Measurements from ENCODE around the gene AFTPH.

AFTPH gene

GRCh38 chr2:64481665-64482064 lies 42.5 kb upstream of the AFTPH start:
- H3K27ac ChIP-seq, result no peak overlapping the region
- TF ChIP-seq CTCF (conservative IDR thresholded peaks at IDR 0.05) (no peak), ZFX (IDR thresholded peaks at IDR 0.05) (no peak)

GRCh38 chr2:64482243-64482642 lies 41.9 kb upstream of the AFTPH start:
- H3K27ac ChIP-seq, result peak overlapping the region; percentile 70
- TF ChIP-seq CTCF (conservative IDR thresholded peaks at IDR 0.05), result no peak
- TF ChIP-seq ZFX (IDR thresholded peaks at IDR 0.05), result no peak

- H3K27ac ChIP-seq, result peak overlapping the region; percentile 70
- TF ChIP-seq ZFX (IDR thresholded peaks at IDR 0.05) (no peak), CTCF (conservative IDR thresholded peaks at IDR 0.05) (no peak)
Measured at GRCh38 chr2:64482765-64483504, 41.2 kb upstream of the AFTPH start.

- no peak for TF ChIP-seq CTCF (conservative IDR thresholded peaks at IDR 0.05)
- no peak for TF ChIP-seq ZFX (IDR thresholded peaks at IDR 0.05)
- H3K27ac ChIP-seq, result no peak overlapping the region
Measured at GRCh38 chr2:64485331-64485730, 38.8 kb upstream of the AFTPH start.

GRCh38 chr2:64485961-64486360 lies 38.2 kb upstream of the AFTPH start:
- no peak overlapping the region for H3K27ac ChIP-seq
- TF ChIP-seq CTCF (conservative IDR thresholded peaks at IDR 0.05) (no peak), ZFX (IDR thresholded peaks at IDR 0.05) (no peak)

GRCh38 chr2:64487256-64488049 lies 36.7 kb upstream of the AFTPH start:
- TF ChIP-seq ZFX (IDR thresholded peaks at IDR 0.05) (no peak), CTCF (conservative IDR thresholded peaks at IDR 0.05) (no peak)
- no peak overlapping the region for H3K27ac ChIP-seq

All from C4-2B (cell line).